GM18517 (cell line): ENCODE results near the gene CHSY1.

Experiments used
- ATAC-seq: cut with Tn5 transposase; IDR thresholded peaks from one replicate; pipeline ENCODE4 v1.9.1; 2021; ENCODE audit warnings: mild to moderate bottlenecking, moderate library complexity; ENCODE audit not compliant: unreplicated experiment

The CHSY1 gene

GRCh38 chr15:101156509-101157159, 95.2 kb downstream of the CHSY1 start:
- ATAC-seq, result peak; percentile 93

- ATAC-seq, result no peak
These were observed 95.8 kb downstream of the CHSY1 start for GRCh38 chr15:101156061-101156460.

GRCh38 chr15:101153801-101154656, 97.8 kb downstream of the CHSY1 start:
- ATAC-seq, result no peak

GRCh38 chr15:101152914-101153313, 98.9 kb downstream of the CHSY1 start:
- no peak for ATAC-seq

- ATAC-seq, result no peak
These were observed 100.6 kb downstream of the CHSY1 start for GRCh38 chr15:101151288-101151687.

GRCh38 chr15:101150723-101151040, 101.2 kb downstream of the CHSY1 start:
- no peak for ATAC-seq

GRCh38 chr15:101149864-101150722, 101.8 kb downstream of the CHSY1 start:
- no peak for ATAC-seq

GRCh38 chr15:101148881-101149664, 102.8 kb downstream of the CHSY1 start:
- ATAC-seq, result no peak

- ATAC-seq, result no peak
These were observed 103.5 kb downstream of the CHSY1 start for GRCh38 chr15:101148166-101148880.

- no peak for ATAC-seq
These were observed 104.7 kb downstream of the CHSY1 start for GRCh38 chr15:101147181-101147580.

GRCh38 chr15:101146118-101146702, 105.6 kb downstream of the CHSY1 start:
- no peak for ATAC-seq

- ATAC-seq, result no peak
These were observed 106.5 kb downstream of the CHSY1 start for GRCh38 chr15:101145362-101145761.

GRCh38 chr15:101143321-101143720, 108.5 kb downstream of the CHSY1 start:
- ATAC-seq, result no peak

- no peak for ATAC-seq
These were observed 109.1 kb downstream of the CHSY1 start for GRCh38 chr15:101142711-101143110.

- no peak for ATAC-seq
These were observed 109.8 kb downstream of the CHSY1 start for GRCh38 chr15:101141926-101142527.

- ATAC-seq, result no peak
These were observed 111.2 kb downstream of the CHSY1 start for GRCh38 chr15:101140697-101141065.

- ATAC-seq, result no peak
These were observed 111.7 kb downstream of the CHSY1 start for GRCh38 chr15:101139986-101140696.
